Thyroid gland (tissue), 4 donors: ENCODE data around the gene INSIG2.

Experiments used
- CTCF ChIP-seq, 6 experiments: fragments of 200-600 bp in 3 of 6; fragments of 450-650 bp in 3 of 6; sonication (generic) in 3 of 6; IDR thresholded peaks; one replicate each; pipeline ENCODE4 v1.5.1; 2016 to 2019; ENCODE audit warnings: antibody characterized with exemption in 6 of 6, mild to moderate bottlenecking in 2 of 6, inconsistent platforms in 1 of 6, moderate library complexity in 1 of 6
- POLR2A ChIP-seq, 2 donors: fragments of 450-650 bp; IDR thresholded peaks; one replicate each; pipeline ENCODE4 v1.6.1; 2017; ENCODE audit warnings: antibody characterized with exemption in 2 of 2, mild to moderate bottlenecking in 2 of 2, moderate library complexity in 1 of 2

- TF ChIP-seq CTCF (IDR thresholded peaks at IDR 0.05) (no peak), POLR2A (IDR thresholded peaks at IDR 0.05) (no peak)
Measured at GRCh38 chr2:118051826-118052358, 36.4 kb upstream of the INSIG2 start.
